HG03045 (cell line): ENCODE data around the gene GPR155.

Experiments
- ATAC-seq: cut with Tn5 transposase; IDR thresholded peaks from one replicate; pipeline ENCODE4 v1.9.1; 2021; ENCODE audit warnings: mild to moderate bottlenecking, moderate library complexity; ENCODE audit not compliant: unreplicated experiment

GPR155 gene

DNA sequence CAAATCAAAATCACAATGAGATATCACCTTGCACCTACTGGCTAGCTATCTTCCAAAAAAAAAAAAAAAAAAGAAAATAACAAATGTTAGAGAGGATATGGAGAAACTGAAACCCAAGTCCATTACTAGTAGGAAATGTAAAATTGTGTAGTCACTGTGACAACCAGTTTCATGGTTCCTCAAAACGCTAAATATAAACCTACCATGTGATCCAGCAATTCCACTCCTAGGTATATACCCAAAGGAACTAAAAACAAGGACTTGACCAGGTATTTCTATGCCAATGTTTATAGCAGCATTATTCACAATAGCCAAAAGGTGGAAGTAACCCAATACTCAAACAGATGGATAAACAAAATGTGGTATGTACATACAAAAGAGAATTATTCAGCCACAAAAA lies 103.0 kb downstream of the GPR155 start:
- ATAC-seq = no peak
